HepG2 (cell line): ENCODE results near the gene DCLK1. TPM values are rescaled to one million over a fixed set of nuclear protein-coding genes. Genes with fewer than 3 reads are reported as not detected.

Experiments
- ATAC-seq: fragments of 200-7000 bp; cut with Tn5 transposase; 3 replicates; pipeline ENCODE4 v1.9.1; 2020; ENCODE audit warnings: mild to moderate bottlenecking, moderate library complexity
- BruUV-seq: library from RNA; stranded (reverse); fragments of 400-500 nt; replicated peaks from 2 replicates; lab custom pipeline; 2021; lab: Mats Ljungman, UMichigan
- CTCF ChIA-PET: fragments of 300-600 bp; formaldehyde crosslinking; extraction: SDS; loops from one replicate; lab custom pipeline; 2021; ENCODE audit warnings: low total read pairs, inconsistent platforms, low intra/inter-chr PET ratio; lab: Yijun Ruan, JAX
- POLR2A ChIA-PET: fragments of 350-600 bp; sonication (Branson Sonifier 250); formaldehyde crosslinking; loops from one replicate; lab custom pipeline; 2020; ENCODE audit warnings: antibody characterized with exemption, inconsistent platforms; lab: Yijun Ruan, JAX
- DNase-seq: peaks from one replicate; pipeline ENCODE4 v3.0.0-alpha.2; 2015; ENCODE audit warnings: low spot score
- FAIRE-seq: peaks from 3 replicates; lab custom pipeline; 2011; peaks lifted over from hg19 to GRCh38; lab: Jason Lieb, UNC
- H2AFZ ChIP-seq: one replicate; pipeline ENCODE4 v1.6.1; 2011; ENCODE audit warnings: low read length, inconsistent platforms
- H3K27ac ChIP-seq: fragments of 300-600 bp; 3 replicates; pipeline ENCODE4 v1.8.0; 2011; ENCODE audit warnings: mixed run types, mild to moderate bottlenecking, mixed read lengths, low read length, inconsistent platforms; ENCODE audit not compliant: insufficient read depth; ENCODE audit errors: extremely low read length
- H3K27me3 ChIP-seq, 2 experiments: fragments of 200-600 bp in 1 of 2; 2 replicates in 1 of 2; 3 replicates in 1 of 2; pipeline versions ENCODE4 v1.6.0 to v1.8.0; 2011; ENCODE audit warnings: low read length in 2 of 2, mild to moderate bottlenecking in 2 of 2, moderate library complexity in 2 of 2, inconsistent platforms in 1 of 2; ENCODE audit not compliant: insufficient read depth in 2 of 2, control insufficient read depth in 1 of 2
- H3K36me3 ChIP-seq, 2 experiments: fragments of 200-600 bp in 1 of 2; replicated peaks in 1 of 2; 2 replicates in 1 of 2; 3 replicates in 1 of 2; pipeline versions ENCODE4 v1.5.1 to v1.8.0; 2011; ENCODE audit warnings: low read length in 2 of 2, inconsistent platforms in 1 of 2; ENCODE audit not compliant: insufficient read depth in 2 of 2, control insufficient read depth in 1 of 2
- H3K4me1 ChIP-seq: 2 replicates; pipeline ENCODE4 v1.5.1; 2012; ENCODE audit warnings: low read length, inconsistent platforms; ENCODE audit not compliant: insufficient read depth
- H3K4me2 ChIP-seq: 2 replicates; pipeline ENCODE4 v1.6.0; 2011; ENCODE audit warnings: low read depth, low read length, inconsistent platforms
- H3K4me3 ChIP-seq, 3 experiments: fragments of 200-600 bp in 1 of 3; sonication (generic), shearing (Covaris generic) in 1 of 3; replicated peaks in 1 of 3; 2 replicates each; pipeline ENCODE4 v1.5.1; 2011 to 2016; ENCODE audit warnings: low read length in 3 of 3, inconsistent platforms in 2 of 3, low read depth in 2 of 3, mild to moderate bottlenecking in 2 of 3, control low read depth in 1 of 3, mixed read lengths in 1 of 3; ENCODE audit not compliant: insufficient read depth in 1 of 3
- H3K79me2 ChIP-seq: one replicate; pipeline ENCODE4 v1.6.1; 2011; ENCODE audit warnings: low read length, inconsistent platforms; ENCODE audit not compliant: insufficient read depth
- H3K9ac ChIP-seq: 2 replicates; pipeline ENCODE4 v1.6.0; 2011; ENCODE audit warnings: mild to moderate bottlenecking, low read depth, low read length, inconsistent platforms; ENCODE audit not compliant: insufficient read depth
- H3K9me3 ChIP-seq: 2 replicates; pipeline ENCODE4 v1.5.1; 2012; ENCODE audit warnings: mild to moderate bottlenecking, low read length
- H4K20me1 ChIP-seq: 2 replicates; pipeline ENCODE4 v1.6.0; 2011; ENCODE audit warnings: inconsistent platforms, mild to moderate bottlenecking, low read length, moderate library complexity; ENCODE audit not compliant: insufficient read depth
- AKAP8 ChIP-seq: sonication (generic); formaldehyde crosslinking; IDR thresholded peaks from 2 replicates; pipeline ENCODE4 v1.5.1; 2020; ENCODE audit warnings: mild to moderate bottlenecking, missing genetic modification reagents
- GMEB1 ChIP-seq: sonication (generic); formaldehyde crosslinking; IDR thresholded peaks from 2 replicates; pipeline ENCODE4 v1.5.1; 2020; ENCODE audit warnings: missing genetic modification reagents, mild to moderate bottlenecking, borderline replicate concordance
- HOXA9 ChIP-seq: sonication (generic); formaldehyde crosslinking; IDR thresholded peaks from 2 replicates; pipeline ENCODE4 v1.8.1; 2022; ENCODE audit warnings: missing genetic modification reagents, mild to moderate bottlenecking, moderate library complexity, borderline replicate concordance
- MXD1 ChIP-seq: sonication (generic); formaldehyde crosslinking; IDR thresholded peaks from 2 replicates; pipeline ENCODE4 v1.4.0; 2020; ENCODE audit warnings: mild to moderate bottlenecking, missing genetic modification reagents
- NKX3-1 ChIP-seq: sonication (generic); formaldehyde crosslinking; IDR thresholded peaks from 2 replicates; pipeline ENCODE4 v1.5.0; 2020; ENCODE audit warnings: missing genetic modification reagents
- PAXIP1 ChIP-seq: sonication (generic); formaldehyde crosslinking; conservative IDR thresholded peaks from 2 replicates; pipeline ENCODE4 v1.4.0; 2020; ENCODE audit warnings: mild to moderate bottlenecking, missing genetic modification reagents, moderate library complexity
- RELA ChIP-seq: sonication (generic); formaldehyde crosslinking; IDR thresholded peaks from 2 replicates; pipeline ENCODE4 v1.4.0; 2020; ENCODE audit warnings: missing genetic modification reagents
- SRSF1 ChIP-seq: fragments of 200-400 bp; formaldehyde crosslinking; optimal IDR thresholded peaks from 2 replicates; pipeline ENCODE3; 2017; ENCODE audit warnings: mild to moderate bottlenecking, low read depth, low read length, moderate library complexity
- TGIF2 ChIP-seq: IDR thresholded peaks from 2 replicates; pipeline ENCODE4 v1.6.1; 2016; ENCODE audit warnings: control low read depth, missing compliant biosample characterization
- ZBTB7A ChIP-seq: sonication (generic); formaldehyde crosslinking; IDR thresholded peaks from 2 replicates; pipeline ENCODE4 v1.8.0; 2022; ENCODE audit warnings: mild to moderate bottlenecking, missing genetic modification reagents
- ZNF724P ChIP-seq: sonication (generic); formaldehyde crosslinking; IDR thresholded peaks from 2 replicates; pipeline ENCODE4 v1.8.0; 2022; ENCODE audit warnings: missing genetic modification reagents, borderline replicate concordance
- ZNF776 ChIP-seq: sonication (generic); formaldehyde crosslinking; IDR thresholded peaks from 2 replicates; pipeline ENCODE4 v1.4.0; 2020; ENCODE audit warnings: mild to moderate bottlenecking, missing genetic modification reagents
- WGBS: methylation state at CpG from one replicate; pipeline ENCODE4 v1.1.6; 2017; ENCODE audit warnings: low lambda C conversion rate; 5-methylcytosine and 5-hydroxymethylcytosine counted together
- in situ Hi-C: cut with HindIII; loops from 2 replicates; pipeline ENCODE4 v1.10.0; 2017; ENCODE audit warnings: low pct_unique_long_range_greater_than_20kb; ENCODE audit not compliant: extremely low pct_ligation_motif_present
- intact Hi-C: fragments of 100-400 bp; cut with micrococcal nuclease; formaldehyde crosslinking; loops from one replicate; pipeline ENCODE4 v1.10.0; 2022; ENCODE audit not compliant: unreplicated experiment
- polyA plus RNA-seq, 8 experiments: library from polyadenylated mRNA; depleted of rRNA in 3 of 8; stranded (reverse) in 7 of 8; unstranded in 1 of 8; fragments of >200 nt; fragmentation: Illumina TruSeq in 4 of 8; extraction: Trizol in 4 of 8; gene quantifications; 2 replicates each; pipeline versions ENCODE4 v1.2.1 to v1.2.3, GENCODE V29; 2011 to 2016; ENCODE audit warnings: low read depth in 4 of 8, missing spikeins in 1 of 8, mixed read lengths in 1 of 8; ENCODE audit not compliant: insufficient read depth in 1 of 8
- total RNA-seq, 5 experiments: library from RNA; depleted of rRNA; stranded (reverse); fragments of >200 nt; fragmentation: Illumina TruSeq; extraction: Trizol; gene quantifications; 2 replicates each; pipeline ENCODE4 v1.2.3, GENCODE V29; 2016; ENCODE audit warnings: low read depth in 1 of 5

DCLK1 gene
- total and polyA plus RNA-seq, 2 of the 13 experiments (the other 11 are each of a cell fraction or from before 2014, with no cell fraction given) = not detected

- ChIA-PET POLR2A (no interaction called here), CTCF (no interaction called here)
- 0% methylated on average over 2 of the region's 4 CpGs for WGBS
- in situ Hi-C loops = no loop called here
- Histone ChIP-seq H2AFZ (no peak overlapping the region), H3K36me3 (no peaks in the 10 kb centered on the region), H3K9ac (no peak overlapping the region), H3K9me3 (peaks cover 21% of the 10 kb centered on the region), H3K4me2 (no peak overlapping the region), H3K27me3 (no peaks in the 10 kb centered on the region; a peak in 1 of 5 replicates), H3K79me2 (no peaks in the 10 kb centered on the region), H3K27ac (no peak overlapping the region), H3K4me3 (no peak overlapping the region), H3K4me1 (no peaks in the 10 kb centered on the region), H4K20me1 (no peaks in the 10 kb centered on the region)
- no peak for FAIRE-seq
- ATAC-seq = peak; percentile 68
- no peak for DNase-seq
- TF ChIP-seq AKAP8 (CRISPR knock-in tag) (no peak), HOXA9 (no peak), ZNF776 (CRISPR knock-in tag) (no peak), ZBTB7A (CRISPR knock-in tag) (no peak), SRSF1 (no peak), NKX3-1 (no peak), ZNF724P (CRISPR knock-in tag) (no peak), MXD1 (CRISPR knock-in tag) (no peak)
- BruUV-seq = no TSS peak
- intact Hi-C loops = no loop called here
These were observed 366.7 kb downstream of the DCLK1 start for GRCh38 chr13:35764326-35765015.

- H2AFZ ChIP-seq = no peak overlapping the region
- H3K4me2 ChIP-seq = no peak overlapping the region
- BruUV-seq = no TSS peak
- H3K4me1 ChIP-seq = no peaks in the 10 kb centered on the region
- FAIRE-seq = no peak
- no peak overlapping the region for H3K27ac ChIP-seq
- H3K79me2 ChIP-seq = no peaks in the 10 kb centered on the region
- no peaks in the 10 kb centered on the region for H3K36me3 ChIP-seq
- ChIA-PET CTCF (no interaction called here), POLR2A (no interaction called here)
- no peak for DNase-seq
- peak; percentile 27 for ATAC-seq
- 38% methylated on average over 5 of the region's 7 CpGs for WGBS
- in situ Hi-C loops (no loop called here), intact Hi-C loops (no loop called here)
- H4K20me1 ChIP-seq = no peaks in the 10 kb centered on the region
- no peak overlapping the region for H3K9ac ChIP-seq
- H3K27me3 ChIP-seq = no peaks in the 10 kb centered on the region; a peak in 1 of 5 replicates
- peaks cover 21% of the 10 kb centered on the region for H3K9me3 ChIP-seq
- H3K4me3 ChIP-seq = no peak overlapping the region
- TF ChIP-seq TGIF2 (CRISPR knock-in tag) (no peak), PAXIP1 (no peak), GMEB1 (CRISPR knock-in tag) (no peak), RELA (CRISPR knock-in tag) (no peak)
These were observed 367.4 kb downstream of the DCLK1 start for GRCh38 chr13:35763782-35764123.
